CD1c-positive myeloid dendritic cell (primary cell): Measurements from ENCODE around the gene FSTL4.

Experiments
- DNase-seq: peaks from one replicate; pipeline ENCODE4 v3.0.0-alpha.2; 2016; ENCODE audit errors: extremely low spot score

The FSTL4 gene

GRCh38 chr5:133367071-133367786 lies 245.1 kb downstream of the FSTL4 start:
- no peak for DNase-seq

GRCh38 chr5:133366438-133366837 lies 245.9 kb downstream of the FSTL4 start:
- no peak for DNase-seq

- no peak for DNase-seq
Measured at GRCh38 chr5:133365738-133366137, 246.6 kb downstream of the FSTL4 start.

- no peak for DNase-seq
Measured at GRCh38 chr5:133364936-133365707, 247.2 kb downstream of the FSTL4 start.

DNA sequence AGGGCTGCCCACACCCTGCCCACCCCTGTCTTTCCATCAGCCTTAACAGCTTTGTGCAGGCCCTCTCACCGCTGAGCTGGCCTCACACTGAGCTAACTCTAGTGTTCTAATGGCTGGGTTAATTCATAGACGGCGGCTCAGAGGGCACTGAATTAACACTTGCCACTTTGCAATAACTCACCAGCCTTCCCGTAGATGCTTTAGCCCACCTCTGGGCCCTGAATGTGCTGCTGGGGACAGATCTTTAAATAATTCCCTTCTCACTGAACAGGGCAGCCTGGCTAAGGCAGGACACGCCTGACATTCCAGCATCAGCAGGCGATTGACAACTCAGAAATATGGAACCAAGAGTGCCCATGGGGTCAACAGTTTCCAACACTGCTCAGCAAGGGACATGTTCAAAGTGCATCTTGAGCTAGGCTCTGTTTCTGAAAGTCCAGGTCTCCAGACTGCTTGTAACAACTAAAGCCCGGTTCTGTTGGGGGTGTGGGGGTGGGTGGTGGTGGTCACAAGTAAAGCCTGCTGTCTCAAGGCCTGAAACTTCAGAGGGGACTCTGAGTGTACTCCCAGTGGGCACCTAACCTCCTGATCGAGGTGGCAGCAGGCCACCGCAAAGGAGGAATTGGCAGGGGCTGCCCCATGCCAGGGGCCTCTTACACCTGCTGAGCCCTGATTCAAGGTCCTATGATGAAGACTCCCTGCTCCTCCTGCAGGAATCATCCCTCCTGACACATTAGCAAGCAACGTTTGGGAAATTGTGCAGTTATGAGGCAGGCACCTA lies 248.3 kb downstream of the FSTL4 start:
- no peak for DNase-seq

- DNase-seq: no peak
Measured at GRCh38 chr5:133362438-133362837, 249.9 kb downstream of the FSTL4 start.

GRCh38 chr5:133361922-133362321 lies 250.4 kb downstream of the FSTL4 start:
- DNase-seq: no peak

- no peak for DNase-seq
Measured at GRCh38 chr5:133360693-133361472, 251.5 kb downstream of the FSTL4 start.

GRCh38 chr5:133359861-133360260 lies 252.5 kb downstream of the FSTL4 start:
- no peak for DNase-seq

DNA sequence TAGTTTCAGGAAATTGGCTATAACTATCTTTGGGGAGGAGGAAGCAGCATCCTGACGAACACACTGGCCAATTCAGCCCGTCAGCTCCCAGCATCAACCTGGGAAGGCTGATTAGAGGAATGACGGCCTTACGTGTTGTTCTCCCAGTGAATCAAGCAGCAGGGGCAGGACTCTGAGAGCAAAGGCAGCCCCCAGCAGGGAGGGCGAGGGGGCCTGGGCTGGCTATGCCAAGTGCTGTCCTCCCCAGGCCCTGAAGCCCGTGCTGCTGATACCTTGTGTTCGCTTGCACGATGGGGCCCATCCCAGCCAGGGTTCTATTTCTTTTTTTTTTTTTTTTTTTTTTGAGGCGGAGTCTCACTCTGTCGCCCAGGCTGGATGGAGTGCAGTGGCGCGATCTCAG lies 254.1 kb downstream of the FSTL4 start:
- DNase-seq: no peak

DNA sequence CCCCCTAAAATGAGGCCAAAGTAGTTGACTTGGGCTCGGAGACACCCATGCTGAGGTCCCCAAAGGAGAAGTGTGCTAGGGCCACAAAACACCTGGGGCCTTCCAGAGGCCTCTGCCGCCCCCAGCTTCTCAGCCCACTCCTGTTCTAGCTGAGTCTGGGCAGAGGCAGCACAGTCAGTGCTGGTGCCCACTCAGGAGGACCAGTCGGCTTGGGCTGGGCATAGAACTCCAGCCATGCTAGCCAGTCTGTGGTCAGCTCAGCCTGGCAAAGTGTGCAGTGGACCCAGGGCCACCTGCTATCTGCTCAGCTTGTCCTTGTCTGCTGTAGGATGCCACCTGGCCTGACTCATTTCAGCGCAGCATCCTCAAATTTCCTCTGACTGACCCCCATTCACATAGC lies 254.6 kb downstream of the FSTL4 start:
- DNase-seq: no peak

- DNase-seq: no peak
Measured at GRCh38 chr5:133356984-133357421, 255.3 kb downstream of the FSTL4 start.

DNA sequence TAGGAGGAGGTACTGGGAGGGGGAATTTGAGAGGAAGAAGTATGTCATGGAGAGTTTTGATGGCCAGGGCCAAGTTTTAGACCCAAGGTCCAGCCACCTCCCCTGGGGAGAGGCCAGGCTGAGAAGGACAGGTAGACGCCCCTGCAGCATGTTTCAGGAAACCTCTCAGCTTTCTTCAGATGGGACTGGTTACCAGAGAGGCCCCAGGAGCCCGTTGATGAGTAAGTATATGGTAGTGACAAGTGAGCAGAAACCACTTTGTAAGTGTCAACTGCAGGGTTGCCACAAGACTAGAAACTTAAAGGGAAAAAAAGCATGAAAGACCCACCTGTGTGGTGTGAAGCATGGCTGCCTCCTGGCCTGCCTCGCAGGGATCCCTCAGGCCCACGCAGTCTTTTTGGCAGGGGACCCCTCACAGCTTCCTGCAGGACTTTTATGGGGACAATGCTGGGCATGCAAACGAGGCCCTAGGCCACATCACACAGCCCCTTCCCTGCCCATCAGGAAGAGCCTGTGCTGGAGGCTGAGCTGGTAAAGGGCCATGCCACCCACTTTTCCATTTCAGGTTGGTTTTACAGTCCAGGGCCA lies 255.9 kb downstream of the FSTL4 start:
- no peak for DNase-seq

DNA sequence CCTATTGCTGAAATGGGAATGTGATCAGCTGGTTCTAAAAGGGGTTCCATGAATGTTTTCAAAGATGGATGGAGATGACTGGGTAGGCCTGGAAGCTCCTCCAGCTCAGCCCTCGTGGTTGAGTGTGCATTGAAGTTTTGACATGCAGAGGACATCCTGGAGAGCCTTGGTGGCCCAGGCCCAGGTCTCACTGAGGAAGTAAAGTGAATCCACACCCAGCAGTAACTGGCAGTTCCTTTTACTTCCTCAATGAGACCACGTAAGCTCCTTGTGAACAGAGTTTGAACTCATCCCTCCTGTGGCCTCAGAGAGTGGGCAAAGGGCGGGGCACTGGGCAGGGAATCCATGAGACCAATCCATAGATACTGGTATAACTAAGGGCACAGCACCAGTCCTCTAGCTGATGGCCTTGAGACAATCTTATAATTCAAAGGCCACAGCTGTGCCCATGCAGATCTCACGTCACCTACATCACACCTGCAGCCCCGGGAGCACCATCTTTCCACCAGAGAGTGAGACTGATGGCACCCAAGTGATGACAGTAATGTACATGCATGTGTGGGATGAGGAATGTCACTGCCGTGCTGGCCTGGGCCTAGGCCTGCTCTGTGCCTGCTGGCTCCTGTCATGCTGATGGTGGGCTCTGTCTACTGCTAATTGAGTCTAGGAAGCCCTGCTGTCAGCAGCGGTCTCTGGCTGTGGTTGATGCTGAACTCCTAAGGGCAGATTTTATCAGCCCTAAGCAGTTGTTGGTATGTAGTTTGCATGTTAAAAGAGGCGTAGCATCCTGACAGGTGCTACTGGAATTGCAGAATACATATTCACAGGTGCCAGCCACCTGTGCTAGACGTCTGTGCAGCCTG lies 257.8 kb downstream of the FSTL4 start:
- DNase-seq: no peak

- DNase-seq: no peak
Measured at GRCh38 chr5:133353741-133354140, 258.6 kb downstream of the FSTL4 start.

- DNase-seq: no peak
Measured at GRCh38 chr5:133348406-133348805, 263.9 kb downstream of the FSTL4 start.

- DNase-seq: no peak
Measured at GRCh38 chr5:133347039-133347438, 265.3 kb downstream of the FSTL4 start.

DNA sequence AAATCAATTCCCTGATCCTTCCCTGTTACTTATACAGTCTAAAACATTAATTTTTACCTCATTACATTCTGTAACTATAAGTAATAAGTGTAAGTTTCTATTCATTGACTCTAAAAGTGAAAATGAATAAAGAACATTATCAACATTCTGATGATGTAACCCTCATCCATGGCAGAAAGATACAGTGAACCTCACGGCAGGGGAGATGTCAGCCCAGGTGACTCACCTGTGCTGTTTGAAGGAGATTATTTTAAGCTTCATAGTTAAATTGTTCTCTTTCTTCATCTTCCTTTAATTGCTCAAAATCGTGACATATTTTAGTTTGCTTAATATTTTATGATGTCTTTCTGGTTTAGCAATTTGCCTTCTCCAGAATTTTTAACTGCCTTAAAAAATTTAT lies 268.1 kb downstream of the FSTL4 start:
- no peak for DNase-seq

DNA sequence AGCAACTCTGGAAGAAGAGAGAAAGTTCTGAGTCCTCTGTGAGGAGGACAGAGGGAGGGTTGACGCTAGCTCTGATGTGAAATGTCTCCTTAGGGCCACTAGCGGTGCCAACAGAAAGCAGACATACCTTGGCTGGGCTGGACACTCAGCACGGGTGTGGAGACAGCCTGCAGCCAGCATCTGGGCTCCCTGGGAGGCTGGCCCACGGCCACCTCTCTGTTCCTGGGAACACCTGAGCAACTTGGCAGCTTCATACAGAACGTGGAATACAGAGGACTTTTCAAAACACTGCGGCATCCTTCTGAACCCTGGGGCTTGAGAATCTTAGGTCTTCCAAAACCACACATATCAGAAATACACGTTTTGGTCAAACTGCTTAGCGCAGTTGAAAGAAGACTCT lies 269.1 kb downstream of the FSTL4 start:
- DNase-seq: no peak
